Liver (tissue), 2 donors: ENCODE results near the gene FOXF2.

Experiments used
- TF ChIP-seq, protein P1 (sequence below): fragments of 150-350 bp; IDR thresholded peaks from 2 replicates; pipeline ENCODE4 v1.5.1; 2017; ENCODE audit warnings: improper control_type of control experiment, low read depth, low read length; ENCODE audit not compliant: missing input control
- TF ChIP-seq, protein P2 (sequence below): IDR thresholded peaks from 2 replicates; pipeline ENCODE4 v1.6.1; 2016; ENCODE audit warnings: antibody characterized with exemption, mild to moderate bottlenecking
- donor health status: healthy.

DNA sequence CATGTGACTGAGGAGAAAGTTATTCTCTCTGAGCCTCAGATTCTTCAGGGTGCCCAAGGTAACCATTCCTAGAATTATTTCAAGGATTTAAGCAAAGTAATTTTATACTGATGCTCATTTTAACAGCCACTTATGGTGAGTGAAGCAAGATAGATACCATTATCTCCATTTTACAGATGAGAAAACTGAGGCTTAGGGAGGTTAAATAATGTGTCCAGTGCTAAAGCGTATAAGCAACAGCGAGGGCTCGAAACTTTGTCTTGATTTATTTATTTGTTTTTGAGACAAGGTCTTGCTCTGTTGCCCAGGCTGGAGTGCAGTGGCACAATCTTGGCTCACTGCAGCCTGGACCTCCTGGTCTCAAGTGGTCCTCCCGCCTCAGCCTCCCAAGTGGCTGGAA, 53.6 kb downstream of the FOXF2 start:
- TF ChIP-seq, protein P1, sequence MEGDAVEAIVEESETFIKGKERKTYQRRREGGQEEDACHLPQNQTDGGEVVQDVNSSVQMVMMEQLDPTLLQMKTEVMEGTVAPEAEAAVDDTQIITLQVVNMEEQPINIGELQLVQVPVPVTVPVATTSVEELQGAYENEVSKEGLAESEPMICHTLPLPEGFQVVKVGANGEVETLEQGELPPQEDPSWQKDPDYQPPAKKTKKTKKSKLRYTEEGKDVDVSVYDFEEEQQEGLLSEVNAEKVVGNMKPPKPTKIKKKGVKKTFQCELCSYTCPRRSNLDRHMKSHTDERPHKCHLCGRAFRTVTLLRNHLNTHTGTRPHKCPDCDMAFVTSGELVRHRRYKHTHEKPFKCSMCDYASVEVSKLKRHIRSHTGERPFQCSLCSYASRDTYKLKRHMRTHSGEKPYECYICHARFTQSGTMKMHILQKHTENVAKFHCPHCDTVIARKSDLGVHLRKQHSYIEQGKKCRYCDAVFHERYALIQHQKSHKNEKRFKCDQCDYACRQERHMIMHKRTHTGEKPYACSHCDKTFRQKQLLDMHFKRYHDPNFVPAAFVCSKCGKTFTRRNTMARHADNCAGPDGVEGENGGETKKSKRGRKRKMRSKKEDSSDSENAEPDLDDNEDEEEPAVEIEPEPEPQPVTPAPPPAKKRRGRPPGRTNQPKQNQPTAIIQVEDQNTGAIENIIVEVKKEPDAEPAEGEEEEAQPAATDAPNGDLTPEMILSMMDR: no peak
- TF ChIP-seq, protein P2, sequence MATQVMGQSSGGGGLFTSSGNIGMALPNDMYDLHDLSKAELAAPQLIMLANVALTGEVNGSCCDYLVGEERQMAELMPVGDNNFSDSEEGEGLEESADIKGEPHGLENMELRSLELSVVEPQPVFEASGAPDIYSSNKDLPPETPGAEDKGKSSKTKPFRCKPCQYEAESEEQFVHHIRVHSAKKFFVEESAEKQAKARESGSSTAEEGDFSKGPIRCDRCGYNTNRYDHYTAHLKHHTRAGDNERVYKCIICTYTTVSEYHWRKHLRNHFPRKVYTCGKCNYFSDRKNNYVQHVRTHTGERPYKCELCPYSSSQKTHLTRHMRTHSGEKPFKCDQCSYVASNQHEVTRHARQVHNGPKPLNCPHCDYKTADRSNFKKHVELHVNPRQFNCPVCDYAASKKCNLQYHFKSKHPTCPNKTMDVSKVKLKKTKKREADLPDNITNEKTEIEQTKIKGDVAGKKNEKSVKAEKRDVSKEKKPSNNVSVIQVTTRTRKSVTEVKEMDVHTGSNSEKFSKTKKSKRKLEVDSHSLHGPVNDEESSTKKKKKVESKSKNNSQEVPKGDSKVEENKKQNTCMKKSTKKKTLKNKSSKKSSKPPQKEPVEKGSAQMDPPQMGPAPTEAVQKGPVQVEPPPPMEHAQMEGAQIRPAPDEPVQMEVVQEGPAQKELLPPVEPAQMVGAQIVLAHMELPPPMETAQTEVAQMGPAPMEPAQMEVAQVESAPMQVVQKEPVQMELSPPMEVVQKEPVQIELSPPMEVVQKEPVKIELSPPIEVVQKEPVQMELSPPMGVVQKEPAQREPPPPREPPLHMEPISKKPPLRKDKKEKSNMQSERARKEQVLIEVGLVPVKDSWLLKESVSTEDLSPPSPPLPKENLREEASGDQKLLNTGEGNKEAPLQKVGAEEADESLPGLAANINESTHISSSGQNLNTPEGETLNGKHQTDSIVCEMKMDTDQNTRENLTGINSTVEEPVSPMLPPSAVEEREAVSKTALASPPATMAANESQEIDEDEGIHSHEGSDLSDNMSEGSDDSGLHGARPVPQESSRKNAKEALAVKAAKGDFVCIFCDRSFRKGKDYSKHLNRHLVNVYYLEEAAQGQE: no peak
